ENCODE measurements around the gene ERN2. TPM values are rescaled to one million over a fixed set of nuclear protein-coding genes. Genes with fewer than 3 reads are reported as not detected.
A peak's percentile ranks its signal among the peaks of the same experiment; 100 is the strongest.

The ERN2 gene
- total and polyA plus RNA-seq, 2 donors (not counting 1 experiment from before 2014, with no cell fraction given): 0.83 TPM; not detected in 1

DNA sequence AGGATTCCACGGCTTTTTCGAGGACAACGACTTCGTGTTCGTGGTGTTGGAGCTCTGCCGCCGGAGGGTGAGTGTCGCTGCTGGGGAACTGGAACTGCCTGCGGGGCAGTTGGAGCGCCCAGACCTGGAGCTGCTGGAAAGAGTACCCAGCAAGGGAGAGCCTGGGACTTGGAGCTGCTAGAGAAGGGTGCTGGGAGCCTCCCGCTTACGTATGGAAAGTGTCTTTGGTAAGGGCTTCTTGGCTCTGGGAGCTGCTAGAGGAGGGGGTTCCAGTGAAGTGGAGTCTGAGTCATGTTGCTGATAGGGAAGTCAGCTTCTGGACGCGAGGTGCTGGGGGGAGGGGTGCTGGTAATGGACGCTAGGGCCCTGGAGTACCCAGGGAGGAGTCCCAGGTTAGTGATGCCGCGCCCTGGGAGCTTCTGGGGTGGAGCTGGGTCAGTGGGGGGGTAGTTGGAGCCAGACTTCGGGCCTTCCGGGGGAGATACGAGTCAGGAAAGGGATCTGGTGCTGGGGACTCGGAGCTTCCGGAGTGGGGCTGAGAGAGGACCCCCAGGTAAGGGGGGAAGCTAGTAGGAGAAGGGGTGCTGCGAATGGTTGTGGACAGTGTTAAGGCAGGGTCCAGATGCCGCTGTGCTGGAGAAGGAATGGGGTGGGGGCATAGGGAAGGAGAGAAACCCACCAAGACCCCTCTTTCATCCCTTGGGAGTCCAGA, 33.6 kb downstream of the ERN2 start:
- Histone ChIP-seq H3K27ac (ENCODE audit: insufficient read depth, low read length) (peak overlapping the region; percentile 67), H2AFZ (ENCODE audit: low read length) (no peak overlapping the region), H3K9me3 (ENCODE audit: control insufficient read depth, insufficient read depth, low read depth, low read length) (no peaks in the 10 kb centered on the region), H3K4me3 (replicated peaks in 1 of 4; ENCODE audit: control extremely low read depth in 1 of 4, insufficient read depth in 1 of 4, low read depth in 3 of 4, low read length in 4 of 4) (peak overlapping the region; percentile 67 to 91 (median 78)), H3K9ac (ENCODE audit: insufficient read depth, low read length) (peak overlapping the region; percentile 45), H3K4me2 (ENCODE audit: extremely low read depth, insufficient read depth, low read length) (peak overlapping the region; percentile 94), H3K36me3 (ENCODE audit: control insufficient read depth, insufficient read depth, low read length) (peaks cover 10% of the 10 kb centered on the region), H4K20me1 (ENCODE audit: control insufficient read depth, extremely low read depth, insufficient read depth, low read length) (no peaks in the 10 kb centered on the region), H3K4me1 (ENCODE audit: control insufficient read depth, extremely low read depth, insufficient read depth, low read length) (peaks cover 22% of the 10 kb centered on the region), H3K79me2 (ENCODE audit: control insufficient read depth, insufficient read depth, low read length) (peaks cover 51% of the 10 kb centered on the region), H3K27me3 (ENCODE audit: control insufficient read depth, insufficient read depth, low read length) (no peaks in the 10 kb centered on the region)
- DNase-seq (ENCODE audit: low read depth in 2 of 2): peak; percentile 44 to 67
- TF ChIP-seq CTCF (conservative IDR thresholded peaks at IDR 0.05 in 1 of 2, IDR thresholded peaks at IDR 0.05 in 1 of 2; ENCODE audit: low read depth in 1 of 2, low read length in 2 of 2): no peak
- no peak for TF ChIP-seq EZH2 (IDR thresholded peaks at IDR 0.05; ENCODE audit: low read length, missing control alignments)

DNA sequence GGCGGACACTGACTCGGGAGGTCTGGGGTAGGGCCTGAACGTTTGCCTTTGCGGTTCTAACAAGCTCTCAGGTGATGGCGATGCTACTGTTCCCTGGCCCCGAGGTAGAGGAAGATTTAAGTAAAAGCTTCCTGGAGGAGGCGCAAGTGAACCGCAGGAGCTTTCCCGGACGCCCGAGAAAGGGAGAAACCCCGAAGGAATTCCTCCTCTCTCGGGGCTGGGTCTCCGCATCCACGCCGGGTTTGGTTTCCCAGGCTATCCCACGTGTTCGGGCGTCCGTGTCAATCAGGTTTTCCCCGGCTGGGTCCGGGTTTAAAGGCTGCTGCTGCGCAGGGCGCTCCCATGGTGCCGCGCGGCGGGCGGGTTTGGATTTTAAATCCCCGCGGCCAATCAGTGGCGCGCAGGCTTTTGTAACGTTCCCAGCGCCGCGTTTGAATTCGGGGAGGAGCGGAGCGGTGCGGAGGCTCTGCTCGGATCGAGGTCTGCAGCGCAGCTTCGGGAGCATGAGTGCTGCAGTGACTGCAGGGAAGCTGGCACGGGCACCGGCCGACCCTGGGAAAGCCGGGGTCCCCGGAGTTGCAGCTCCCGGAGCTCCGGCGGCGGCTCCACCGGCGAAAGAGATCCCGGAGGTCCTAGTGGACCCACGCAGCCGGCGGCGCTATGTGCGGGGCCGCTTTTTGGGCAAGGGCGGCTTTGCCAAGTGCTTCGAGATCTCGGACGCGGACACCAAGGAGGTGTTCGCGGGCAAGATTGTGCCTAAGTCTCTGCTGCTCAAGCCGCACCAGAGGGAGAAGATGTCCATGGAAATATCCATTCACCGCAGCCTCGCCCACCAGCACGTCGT, 34.4 kb downstream of the ERN2 start, which contains the start of gene PLK1:
PLK1 (plus strand) TSS at position 460 of the 844 bp plus-strand sequence; CDS start at position 504, 44 bp downstream.
- Histone ChIP-seq H3K9me3 (ENCODE audit: control insufficient read depth, insufficient read depth, low read depth, low read length) (no peaks in the 10 kb centered on the region), H3K4me1 (ENCODE audit: control insufficient read depth, extremely low read depth, insufficient read depth, low read length) (peaks cover 22% of the 10 kb centered on the region), H3K27me3 (ENCODE audit: control insufficient read depth, insufficient read depth, low read length) (no peaks in the 10 kb centered on the region), H4K20me1 (ENCODE audit: control insufficient read depth, extremely low read depth, insufficient read depth, low read length) (no peaks in the 10 kb centered on the region), H2AFZ (ENCODE audit: low read length) (peak within 1 kb of the TSS; percentile 53), H3K4me3 (replicated peaks in 1 of 4; ENCODE audit: control extremely low read depth in 1 of 4, insufficient read depth in 1 of 4, low read depth in 3 of 4, low read length in 4 of 4) (peak within 1 kb of the TSS; percentile 67 to 91 (median 78)), H3K27ac (ENCODE audit: insufficient read depth, low read length) (peak within 1 kb of the TSS; percentile 67), H3K36me3 (ENCODE audit: control insufficient read depth, insufficient read depth, low read length) (peaks cover 8% of the 10 kb centered on the region), H3K4me2 (ENCODE audit: extremely low read depth, insufficient read depth, low read length) (peak within 1 kb of the TSS; percentile 94), H3K9ac (ENCODE audit: insufficient read depth, low read length) (peak within 1 kb of the TSS; percentile 65), H3K79me2 (ENCODE audit: control insufficient read depth, insufficient read depth, low read length) (peaks cover 45% of the 10 kb centered on the region)
- TF ChIP-seq EZH2 (IDR thresholded peaks at IDR 0.05; ENCODE audit: low read length, missing control alignments) (no peak), CTCF (conservative IDR thresholded peaks at IDR 0.05 in 1 of 2, IDR thresholded peaks at IDR 0.05 in 1 of 2; ENCODE audit: low read depth in 1 of 2, low read length in 2 of 2) (peak; percentile 46 to 47)
- peak; percentile 80 to 81 for DNase-seq (ENCODE audit: low read depth in 2 of 2)

GRCh38 chr16:23676924-23677480, 36.0 kb downstream of the ERN2 start:
- no peak for DNase-seq (ENCODE audit: low read depth in 2 of 2)
- H3K4me1 ChIP-seq (ENCODE audit: control insufficient read depth, extremely low read depth, insufficient read depth, low read length): peaks cover 22% of the 10 kb centered on the region
- H3K9me3 ChIP-seq (ENCODE audit: control insufficient read depth, insufficient read depth, low read depth, low read length): no peaks in the 10 kb centered on the region
- no peaks in the 10 kb centered on the region for H3K27me3 ChIP-seq (ENCODE audit: control insufficient read depth, insufficient read depth, low read length)
- H4K20me1 ChIP-seq (ENCODE audit: control insufficient read depth, extremely low read depth, insufficient read depth, low read length): no peaks in the 10 kb centered on the region
- no peak overlapping the region for H3K27ac ChIP-seq (ENCODE audit: insufficient read depth, low read length)
- no peak overlapping the region for H3K4me3 ChIP-seq (replicated peaks in 1 of 4; ENCODE audit: control extremely low read depth in 1 of 4, insufficient read depth in 1 of 4, low read depth in 3 of 4, low read length in 4 of 4)
- H3K4me2 ChIP-seq (ENCODE audit: extremely low read depth, insufficient read depth, low read length): no peak overlapping the region
- TF ChIP-seq CTCF (conservative IDR thresholded peaks at IDR 0.05 in 1 of 2, IDR thresholded peaks at IDR 0.05 in 1 of 2; ENCODE audit: low read depth in 1 of 2, low read length in 2 of 2) (no peak), EZH2 (IDR thresholded peaks at IDR 0.05; ENCODE audit: low read length, missing control alignments) (no peak)
- H2AFZ ChIP-seq (ENCODE audit: low read length): no peak overlapping the region
- H3K9ac ChIP-seq (ENCODE audit: insufficient read depth, low read length): no peak overlapping the region
- H3K36me3 ChIP-seq (ENCODE audit: control insufficient read depth, insufficient read depth, low read length): peaks cover 5% of the 10 kb centered on the region
- peaks cover 33% of the 10 kb centered on the region for H3K79me2 ChIP-seq (ENCODE audit: control insufficient read depth, insufficient read depth, low read length)

Measured in fibroblast of lung (primary cell).